ENCODE results near the gene RASD1.

The RASD1 gene, protein sequence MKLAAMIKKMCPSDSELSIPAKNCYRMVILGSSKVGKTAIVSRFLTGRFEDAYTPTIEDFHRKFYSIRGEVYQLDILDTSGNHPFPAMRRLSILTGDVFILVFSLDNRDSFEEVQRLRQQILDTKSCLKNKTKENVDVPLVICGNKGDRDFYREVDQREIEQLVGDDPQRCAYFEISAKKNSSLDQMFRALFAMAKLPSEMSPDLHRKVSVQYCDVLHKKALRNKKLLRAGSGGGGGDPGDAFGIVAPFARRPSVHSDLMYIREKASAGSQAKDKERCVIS

DNA sequence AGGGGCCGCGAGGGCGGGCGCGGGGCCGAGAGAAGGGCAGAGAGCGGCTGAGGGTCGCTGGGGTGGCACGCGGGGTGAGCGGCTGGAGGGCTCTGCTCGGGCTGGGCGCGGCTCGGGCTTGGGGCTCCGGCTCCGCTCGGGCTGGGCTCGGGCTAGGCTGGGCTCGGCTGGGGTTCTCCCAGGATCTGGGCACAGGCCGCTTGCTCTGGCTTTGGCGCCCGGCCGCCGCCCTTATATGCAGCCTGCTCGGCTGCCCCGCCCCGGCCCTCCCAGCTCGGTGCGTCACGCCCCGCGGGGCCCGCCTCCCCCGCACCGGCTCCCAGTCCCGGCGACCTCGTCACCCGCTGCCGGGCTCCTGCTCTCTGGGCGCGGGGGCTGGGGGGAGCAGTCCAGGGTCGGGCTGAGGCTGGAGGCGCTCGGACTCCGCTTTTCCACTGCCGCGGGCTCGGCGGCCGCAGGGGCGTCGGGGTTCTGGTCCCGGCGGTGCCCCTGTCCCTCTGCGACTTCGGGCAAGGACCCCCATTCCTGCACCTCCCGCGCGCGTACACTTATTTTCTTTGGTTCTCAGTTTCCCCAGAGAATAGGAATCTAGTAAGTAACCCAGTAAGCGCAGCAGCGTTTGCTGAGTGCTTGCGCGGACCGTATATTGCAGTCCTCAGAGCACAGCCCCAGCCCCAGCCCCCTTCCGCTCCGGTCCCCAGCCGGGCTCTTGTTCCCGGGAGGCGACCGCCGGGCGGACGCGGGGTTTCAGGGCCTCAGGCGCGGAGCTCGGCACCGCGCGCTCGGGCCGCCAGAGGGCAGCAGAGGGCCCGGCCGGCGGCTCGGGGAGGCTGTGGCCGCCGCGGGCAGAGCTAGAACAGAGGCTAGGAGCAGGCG lies at the start of gene RASD1:
Gene RASD1 (minus strand): TSS at position 207 of the 876 bp plus-strand sequence. CDS start 214 bp downstream, outside the sequence.
- DNase-seq = peak in 55 of 56 donors; percentile 31 to 95 (median 80)

DNA sequence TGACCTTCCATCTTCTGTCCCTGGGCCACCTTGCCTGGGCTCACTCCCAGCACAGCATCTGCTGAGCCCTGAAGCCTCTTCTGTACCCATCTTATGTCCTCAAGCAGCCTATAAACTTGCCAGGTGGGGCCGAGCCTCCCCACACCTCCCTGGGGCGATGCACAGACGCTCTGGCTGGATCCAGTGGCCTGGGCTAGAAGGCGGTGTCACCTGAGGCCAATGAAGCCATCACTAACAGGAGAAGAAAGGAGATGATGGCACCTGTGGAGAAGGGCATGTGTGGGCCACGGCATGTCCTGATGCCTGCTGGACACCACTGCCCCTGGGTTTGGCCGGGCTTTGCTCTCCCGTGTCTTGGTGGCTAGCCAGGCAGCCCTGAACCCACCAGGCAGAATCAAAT lies 49.8 kb upstream of the RASD1 start:
- DNase-seq = no peak

DNA sequence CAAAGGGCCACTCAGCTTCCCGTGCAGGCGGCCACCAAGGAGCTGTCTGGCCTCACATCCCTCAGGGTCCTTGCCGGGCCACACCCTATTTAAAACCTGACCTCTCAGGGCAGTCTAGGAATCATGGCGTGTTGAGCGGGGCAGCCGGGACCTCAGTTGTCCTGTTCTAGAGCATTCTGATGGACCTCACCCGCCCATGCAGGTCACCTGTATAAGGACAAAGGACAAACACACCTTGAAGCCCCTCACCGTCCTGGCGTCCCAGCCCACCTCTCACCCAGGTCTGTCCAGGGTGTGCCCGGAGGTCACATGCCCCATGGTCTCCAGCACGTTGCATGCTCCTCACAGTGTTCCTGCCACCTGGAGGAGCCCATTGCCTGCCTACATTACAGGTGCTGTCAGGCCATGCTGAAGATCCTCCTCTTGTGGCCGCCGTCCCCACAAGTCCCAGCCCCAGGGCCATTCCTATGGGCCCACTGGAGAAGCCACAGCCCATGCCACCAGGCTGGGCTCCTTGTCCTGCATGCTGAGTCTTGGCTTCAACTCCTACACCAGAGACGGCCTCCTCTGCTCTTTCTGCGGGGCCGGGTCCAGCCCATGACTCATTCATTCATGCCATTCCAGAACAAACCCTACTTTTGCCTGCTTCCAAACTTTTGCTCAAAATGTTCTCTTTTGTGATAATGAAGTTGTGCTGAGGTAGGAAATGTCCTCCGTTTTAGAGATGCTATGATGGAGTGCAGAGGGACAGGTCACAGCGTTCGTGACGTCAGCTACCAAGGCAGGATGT lies 49.0 kb upstream of the RASD1 start:
- no peak for DNase-seq

DNA sequence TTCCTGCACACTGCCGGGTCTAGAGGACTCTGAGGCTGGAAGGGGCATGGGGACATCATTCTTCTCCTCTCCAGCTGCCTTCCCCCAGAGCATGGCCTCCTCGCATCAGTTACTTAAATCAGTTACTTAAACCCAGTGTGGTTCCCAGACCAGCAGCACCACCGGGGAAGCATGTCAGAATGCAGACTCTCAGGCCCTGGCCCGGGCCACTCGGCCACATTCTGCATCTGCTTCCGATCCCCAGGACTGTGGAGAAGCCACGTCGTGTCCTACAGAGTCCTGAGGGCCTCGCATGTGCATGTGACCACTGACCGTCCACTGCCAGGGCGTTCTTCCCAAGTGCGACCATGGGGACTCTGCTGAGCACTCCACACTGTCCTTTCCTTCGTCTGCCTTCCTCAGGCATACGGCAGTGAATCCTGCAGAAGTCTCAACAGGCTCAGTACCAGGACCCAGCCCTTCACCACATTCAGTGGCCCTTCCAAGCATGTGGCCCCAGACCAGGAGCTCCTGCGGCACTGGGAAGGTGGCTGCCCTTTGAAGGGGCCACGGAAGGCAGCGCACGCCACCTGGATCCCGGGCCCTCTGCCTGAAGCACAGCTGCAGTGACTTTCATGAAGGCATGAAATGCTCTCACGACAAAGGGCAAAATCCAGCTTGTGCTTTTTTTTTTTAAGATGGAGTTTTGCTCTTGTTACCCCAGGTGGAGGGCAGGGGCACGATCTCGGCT lies 46.9 kb upstream of the RASD1 start:
- DNase-seq = no peak

DNA sequence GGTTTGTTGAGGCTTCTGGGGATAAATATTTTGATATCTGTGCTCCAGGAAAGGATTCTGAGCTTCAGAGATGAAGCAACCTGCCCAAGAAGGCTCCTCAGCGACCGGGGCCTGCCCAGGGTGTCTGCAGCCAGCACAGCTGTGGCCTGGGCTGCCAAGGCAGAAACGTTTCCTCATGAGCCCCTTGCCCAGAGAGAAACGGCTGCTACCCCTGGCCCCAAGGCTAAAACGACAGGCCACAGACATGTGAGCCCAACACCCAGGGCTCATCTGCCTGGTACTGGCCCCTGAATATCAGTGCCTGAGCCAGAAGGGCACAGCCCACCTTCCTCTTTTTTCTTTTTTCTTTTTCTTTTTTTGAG lies 45.4 kb upstream of the RASD1 start:
- no peak for DNase-seq

DNA sequence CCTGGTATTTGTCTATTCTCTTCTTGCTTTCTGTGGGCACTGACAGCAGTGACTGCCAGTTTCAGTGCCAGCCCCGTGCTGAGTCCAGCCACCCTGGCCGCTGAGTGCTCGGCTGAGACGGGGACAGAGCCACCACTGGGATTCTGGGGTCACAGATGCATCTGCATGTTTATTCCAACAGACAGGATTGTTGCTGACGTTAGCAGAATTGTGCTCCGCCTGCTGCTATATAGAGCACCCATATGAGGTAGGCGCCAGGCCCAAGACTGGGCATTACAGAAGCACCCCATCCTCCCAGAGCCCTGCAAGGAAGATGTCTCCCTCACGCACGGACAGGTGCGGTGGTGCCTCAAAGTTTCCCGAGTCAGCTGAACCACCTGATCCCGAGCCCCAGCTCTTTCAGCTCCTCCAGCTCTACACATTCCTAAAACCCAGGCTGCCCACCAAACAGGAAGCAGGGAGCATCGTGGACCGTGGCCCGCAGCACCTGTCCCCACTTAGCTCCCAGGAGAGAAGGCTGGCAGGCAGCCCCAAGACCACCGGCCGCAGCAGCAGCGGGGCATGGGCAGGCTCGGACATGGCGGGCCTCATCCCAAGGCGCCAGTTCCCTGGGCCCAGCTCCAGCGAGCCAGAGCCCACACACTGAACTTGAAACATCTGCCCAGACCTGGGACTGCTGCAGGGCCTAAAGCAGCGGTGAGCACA lies 44.9 kb upstream of the RASD1 start:
- DNase-seq = no peak

DNA sequence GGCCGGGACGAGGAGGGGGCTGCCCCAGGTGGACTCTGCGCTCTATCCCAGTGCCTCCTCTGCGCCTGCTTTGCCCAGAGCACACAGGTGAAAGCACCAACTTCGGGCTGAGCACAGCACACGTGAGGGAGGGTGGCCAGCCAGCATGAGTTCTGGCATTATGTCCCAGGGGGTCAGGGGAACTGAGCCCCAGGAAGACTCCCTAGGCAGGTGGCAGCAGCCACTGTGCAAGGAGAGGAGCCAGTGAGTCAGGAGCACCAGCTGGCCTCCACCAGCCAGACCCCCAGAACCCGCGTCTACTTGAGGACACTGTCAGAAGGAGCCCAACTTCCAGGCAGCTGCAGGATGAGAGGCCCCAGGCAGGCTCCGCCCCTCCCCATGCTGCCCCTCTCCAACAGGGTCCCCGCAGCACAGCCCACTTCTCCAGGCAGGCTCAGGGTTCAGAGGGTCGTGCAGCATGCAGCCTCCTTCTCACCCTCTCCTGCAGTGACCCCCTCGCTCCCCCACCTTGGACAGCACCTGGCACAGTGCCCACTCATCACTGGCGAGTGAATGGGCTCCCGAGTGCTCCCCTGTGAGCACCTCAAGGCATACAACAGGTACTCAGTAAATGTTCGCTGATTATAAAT lies 44.2 kb upstream of the RASD1 start:
- no peak for DNase-seq

DNA sequence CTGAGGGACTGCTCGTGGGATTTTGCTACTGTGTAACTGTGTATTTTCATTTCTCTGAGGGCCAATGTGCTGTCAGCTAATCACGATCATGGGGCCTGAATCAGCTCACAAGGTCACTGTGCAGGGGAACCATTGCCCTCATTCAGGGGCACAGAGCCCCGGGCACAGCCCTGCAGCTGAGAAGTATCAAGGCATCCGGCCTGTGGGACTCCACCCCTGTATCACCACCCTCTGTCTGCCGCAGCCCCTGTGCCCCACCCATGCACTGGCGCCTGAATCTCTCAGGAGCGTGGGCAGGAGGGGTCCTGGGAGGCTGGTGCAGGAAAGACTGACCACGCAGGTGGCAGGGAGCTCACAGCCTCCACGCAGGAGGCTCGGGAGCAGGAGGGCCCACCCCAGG lies 43.4 kb upstream of the RASD1 start:
- DNase-seq = no peak

DNA sequence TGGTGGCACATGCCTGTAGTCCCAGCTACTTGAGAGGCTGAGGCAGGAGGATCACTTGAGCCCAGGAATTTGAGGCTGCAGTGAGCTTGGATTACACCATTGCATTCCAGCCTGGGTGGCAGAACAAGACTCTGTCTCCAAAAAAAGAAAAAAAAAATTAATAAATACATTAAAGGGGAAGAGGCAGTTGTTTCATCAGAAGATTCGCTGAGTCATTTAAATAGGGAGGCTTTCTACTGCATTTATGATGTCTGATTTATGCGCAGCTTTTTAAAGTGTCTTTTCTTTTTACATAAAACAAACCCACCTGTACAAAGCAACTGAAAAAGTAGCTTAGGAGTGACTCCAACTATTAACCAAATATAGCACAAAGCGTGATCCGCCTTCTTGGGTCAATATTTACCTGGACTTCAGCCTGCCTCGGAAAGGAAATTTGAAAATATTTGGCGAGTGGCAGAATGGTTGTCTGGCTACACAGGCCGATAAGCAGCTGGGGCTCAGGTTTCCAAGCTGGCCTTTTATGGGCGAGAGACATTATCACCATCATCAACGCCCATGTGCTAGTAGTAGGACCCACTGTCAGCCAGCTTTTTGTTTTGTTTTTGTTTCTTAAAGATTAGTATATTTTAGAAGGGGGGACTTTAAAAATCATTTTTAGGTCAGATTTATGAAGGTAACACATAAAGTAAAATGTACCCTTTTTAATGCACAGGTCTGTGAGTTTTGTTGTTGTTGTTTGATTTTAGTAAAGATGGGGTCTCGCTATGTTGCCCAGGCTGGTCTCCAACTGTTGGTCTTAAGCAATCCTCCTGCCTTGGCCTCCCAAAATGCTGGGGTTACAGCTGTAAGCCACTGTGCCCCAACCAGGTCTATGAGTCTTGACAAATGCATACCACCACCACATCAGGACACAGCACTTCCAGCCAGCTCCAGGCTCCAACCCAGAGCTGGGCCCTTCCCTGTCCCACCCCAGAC lies 42.5 kb upstream of the RASD1 start:
- DNase-seq = no peak

DNA sequence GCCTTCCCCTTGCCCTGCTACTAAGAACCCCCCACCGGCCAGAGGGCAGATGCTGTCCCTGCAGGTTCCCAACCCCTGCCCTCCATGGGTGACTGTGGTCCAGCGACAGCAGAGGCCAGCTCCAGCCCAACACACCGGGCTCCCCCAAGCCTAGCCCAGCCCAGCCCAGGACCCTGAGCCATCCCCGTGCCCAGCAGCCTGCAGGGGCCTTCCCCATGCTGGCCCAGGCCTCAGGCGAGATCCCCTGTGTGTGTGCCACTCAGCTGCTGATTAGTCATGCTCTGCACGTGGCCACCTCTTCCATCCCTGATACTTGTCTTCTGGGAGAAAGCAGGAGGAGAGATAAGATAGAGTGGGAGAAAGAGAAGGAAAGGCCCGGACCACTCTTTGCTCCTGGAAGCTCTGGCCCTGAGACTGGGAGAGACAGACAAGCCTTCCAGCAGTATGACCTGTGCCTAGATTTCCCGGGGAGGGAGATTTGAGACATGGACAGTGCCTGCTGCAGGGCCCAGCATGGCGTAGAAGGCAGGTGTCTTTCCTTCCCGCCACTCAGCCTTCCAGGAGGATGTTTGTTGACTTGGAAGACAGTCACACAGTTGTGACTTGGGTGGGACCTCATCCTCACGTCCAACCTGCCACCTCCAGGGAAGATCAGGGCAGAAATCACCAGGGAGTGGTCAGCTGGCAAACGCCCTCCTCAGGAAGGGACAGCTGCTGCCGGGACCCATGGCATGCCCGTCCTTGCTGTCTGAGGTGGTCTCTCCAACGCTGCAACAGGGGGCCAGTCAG lies 41.3 kb upstream of the RASD1 start:
- peak in 1 of 56 donors; percentile 29 for DNase-seq

DNA sequence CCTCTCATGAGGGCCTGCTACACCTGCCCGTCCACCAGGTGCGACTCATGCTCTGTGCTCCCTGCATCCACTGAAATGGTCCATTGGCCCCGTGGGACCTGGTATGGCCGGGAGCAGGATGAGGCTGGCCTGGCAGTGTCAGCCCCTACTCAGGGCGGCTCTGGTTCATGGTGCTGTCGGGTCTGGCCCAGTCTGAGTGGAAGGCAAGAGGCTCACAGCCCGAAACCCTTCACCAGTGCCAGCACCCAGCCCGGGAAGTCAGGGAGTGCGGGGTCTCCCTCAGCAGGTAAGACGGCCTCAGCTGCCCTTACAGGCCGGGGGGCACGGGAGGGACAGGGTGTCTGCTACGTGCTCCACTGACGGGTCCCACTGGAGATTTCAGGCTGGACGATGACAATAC lies 40.5 kb upstream of the RASD1 start:
- no peak for DNase-seq

DNA sequence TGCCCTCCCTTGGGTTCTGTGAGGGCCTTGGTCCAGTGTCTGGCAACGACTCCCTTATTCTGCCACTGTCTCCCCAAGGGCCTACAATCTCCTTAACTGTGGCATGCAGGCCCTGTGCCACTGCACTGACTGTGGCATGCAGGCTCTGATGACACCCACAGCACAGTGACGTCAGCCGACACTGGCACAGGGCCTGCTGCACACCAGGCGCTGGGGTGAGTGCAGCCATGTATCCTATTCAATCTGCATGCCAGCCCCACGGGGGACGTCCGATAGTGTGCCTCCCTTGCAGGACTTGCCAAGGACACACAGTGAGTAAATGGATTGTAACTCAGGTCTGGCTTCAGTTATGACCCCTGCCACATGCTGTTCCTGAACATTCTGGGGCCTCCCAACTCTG lies 39.8 kb upstream of the RASD1 start:
- DNase-seq = peak in 28 of 56 donors; percentile 10 to 91 (median 32)

DNA sequence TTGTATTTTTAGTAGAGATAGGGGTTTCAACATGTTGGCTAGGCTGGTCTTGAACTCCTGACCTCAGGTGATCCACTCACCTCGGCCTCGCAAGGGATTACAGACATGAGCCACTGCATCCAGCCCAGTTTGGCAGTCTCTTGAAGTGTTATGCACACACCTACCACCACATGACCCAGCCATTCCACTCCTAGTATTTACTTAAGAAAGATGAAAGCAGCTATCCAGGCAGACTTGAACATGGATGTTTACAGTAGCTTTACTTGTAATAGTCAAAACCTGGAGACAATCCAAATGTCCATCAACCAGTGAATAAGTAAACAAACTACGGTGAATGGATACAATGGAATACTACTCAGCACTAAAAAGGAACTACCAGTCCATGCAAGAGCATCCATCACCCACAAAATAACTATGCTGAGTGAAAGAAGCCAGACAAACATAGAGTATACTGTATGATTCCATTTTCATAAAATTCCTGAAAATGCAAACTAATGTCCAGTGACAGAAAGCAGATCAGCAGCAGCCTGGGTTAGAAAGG lies 37.8 kb upstream of the RASD1 start:
- no peak for DNase-seq

DNA sequence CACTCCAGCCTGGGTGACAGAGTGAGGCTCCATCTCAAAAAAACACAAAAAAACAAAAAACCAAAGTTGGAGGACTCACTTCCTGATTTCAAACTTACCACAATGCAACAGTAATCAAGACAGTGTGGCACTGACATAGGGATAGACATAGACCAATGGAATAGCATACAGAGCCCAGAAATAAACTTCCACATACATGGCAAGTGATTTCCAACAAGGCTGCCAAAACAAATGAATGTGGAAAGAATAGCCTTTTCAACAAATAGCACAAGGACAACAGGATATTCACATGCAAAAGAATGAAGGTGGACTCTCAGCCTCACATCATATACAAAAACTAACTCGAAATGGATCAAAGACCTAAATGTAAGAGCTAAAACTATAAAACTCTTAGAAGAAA lies 36.8 kb upstream of the RASD1 start:
- DNase-seq = no peak

DNA sequence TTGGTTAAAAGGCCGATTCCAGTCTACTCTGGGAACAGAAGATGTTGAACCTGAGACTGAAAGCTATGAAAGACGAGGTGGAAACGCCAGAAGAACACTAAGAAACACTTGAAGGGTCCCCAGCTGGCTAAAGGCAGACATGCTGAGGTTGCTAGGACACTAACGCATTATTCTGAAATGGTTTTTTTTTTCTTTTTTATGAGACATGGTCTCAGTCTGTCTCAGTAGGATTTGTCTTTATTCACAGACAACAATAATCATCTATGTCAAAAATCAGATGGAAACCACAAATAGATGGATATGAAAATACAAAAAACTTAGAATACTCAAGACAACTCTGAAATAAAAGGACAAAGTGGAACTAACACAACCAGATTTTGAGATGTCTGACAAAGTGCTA lies 35.0 kb upstream of the RASD1 start:
- no peak for DNase-seq

DNA sequence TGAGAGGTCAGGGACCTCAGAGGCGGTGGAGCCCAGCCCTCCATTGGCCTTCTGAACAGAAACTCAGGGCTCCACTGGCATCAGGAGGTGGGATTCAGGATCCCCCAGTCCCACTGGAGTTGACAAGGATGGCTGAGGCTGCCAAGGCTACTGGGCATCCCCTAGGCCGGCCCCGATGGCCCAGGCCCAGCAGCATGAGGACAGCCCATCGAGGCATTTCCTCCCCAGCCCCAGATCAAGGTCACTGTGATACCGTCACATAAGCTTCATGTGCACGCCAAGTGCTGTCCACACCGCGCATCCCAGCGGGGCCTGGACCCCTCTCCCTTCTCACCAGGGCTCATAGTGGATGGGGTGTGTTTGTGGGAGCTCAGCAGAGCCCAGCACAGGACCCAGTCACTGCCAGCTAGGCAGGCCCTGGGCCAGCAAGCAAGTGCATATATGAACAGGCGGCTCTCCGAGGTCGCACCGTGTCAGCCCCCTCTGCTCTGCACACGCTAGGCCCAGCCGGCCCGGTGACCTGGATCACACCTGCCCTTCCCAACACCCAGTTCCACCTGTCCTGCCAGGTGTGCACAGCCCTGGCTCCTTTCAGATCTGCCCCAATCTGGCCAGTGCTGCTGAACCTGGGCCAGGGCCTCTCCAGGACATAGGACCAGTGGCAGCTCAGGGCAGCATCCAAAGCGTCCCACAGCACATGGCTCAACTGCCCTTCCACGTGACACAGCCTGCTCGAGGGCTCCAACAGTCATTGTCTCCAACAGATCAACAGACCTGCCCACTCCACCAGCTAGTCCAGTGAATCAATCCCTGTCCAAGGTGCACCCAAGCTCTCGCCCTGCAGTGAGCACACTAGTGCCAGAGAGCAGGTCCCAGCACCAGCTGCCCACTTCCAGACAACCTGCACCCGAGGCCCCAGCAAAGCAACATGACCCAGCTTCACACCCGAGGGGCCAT lies 32.8 kb upstream of the RASD1 start:
- DNase-seq = no peak
